Measurements from ENCODE around the gene ACER1.
A peak's percentile ranks its signal among the peaks of the same experiment; 100 is the strongest.
"Not testable (repeated sequence)": the region's sequence is repeated elsewhere in the genome, so short reads cannot be mapped to it uniquely, and the experiment has no call there.

ACER1 gene

DNA sequence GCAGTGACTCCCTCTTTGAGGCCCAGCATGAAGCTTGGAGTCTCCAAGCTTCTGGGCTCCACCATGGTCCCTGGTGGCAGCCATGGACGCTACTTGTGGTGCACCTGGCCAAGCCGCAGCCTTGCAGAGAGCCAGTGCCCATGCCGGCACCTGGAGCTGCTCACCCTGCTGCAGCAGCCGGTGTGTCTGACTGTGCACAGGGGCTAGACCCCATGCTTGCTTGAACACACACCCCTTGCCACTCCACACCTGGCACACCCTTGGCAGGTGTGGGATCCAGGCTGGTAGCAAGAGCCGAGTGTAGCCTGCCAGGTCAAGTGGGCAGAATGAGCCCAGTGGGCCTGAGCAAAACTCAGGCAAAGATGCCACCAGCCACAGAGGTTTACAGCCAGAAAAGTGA is 35.0 kb downstream of the ACER1 start:
- H3K4me3 ChIP-seq (ENCODE audit: insufficient read depth, low read depth, low read length, poor library complexity, severe bottlenecking) = no peak overlapping the region
- H3K9me3 ChIP-seq (ENCODE audit: control insufficient read depth, low read length) = no peaks in the 10 kb centered on the region
- DNase-seq = no peak
- H3K27ac ChIP-seq (ENCODE audit: insufficient read depth, low read length, poor library complexity, severe bottlenecking) = no peak overlapping the region
- H3K27me3 ChIP-seq (replicated peaks; ENCODE audit: control insufficient read depth, insufficient read depth, low read length, poor library complexity, severe bottlenecking) = no peaks in the 10 kb centered on the region
- no peaks in the 10 kb centered on the region for H3K4me1 ChIP-seq (ENCODE audit: control insufficient read depth, insufficient read depth, low read length, poor library complexity, severe bottlenecking)
- H3K36me3 ChIP-seq (ENCODE audit: control insufficient read depth, insufficient read depth, low read length) = no peaks in the 10 kb centered on the region

DNA sequence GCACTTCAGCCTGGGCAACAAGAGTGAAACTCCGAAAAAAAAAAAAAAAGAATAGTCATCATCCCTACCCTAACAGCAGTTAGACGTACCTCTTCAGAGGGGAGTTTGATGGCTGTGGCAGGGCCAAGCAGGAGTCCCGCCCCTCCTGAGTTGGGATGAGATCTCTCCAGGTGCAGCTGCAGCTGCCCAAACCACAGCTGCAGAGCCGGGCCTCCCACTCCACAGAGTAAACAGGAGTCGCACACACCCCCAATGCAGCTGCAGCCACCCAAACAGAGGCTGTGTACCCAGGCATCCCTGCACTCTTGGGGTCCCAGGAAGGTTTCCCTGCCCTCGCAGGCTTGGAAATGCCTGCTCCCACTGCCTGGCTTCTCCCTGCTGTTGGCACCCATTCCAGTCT is 36.2 kb downstream of the ACER1 start:
- Histone ChIP-seq H3K27ac (ENCODE audit: insufficient read depth, low read length, poor library complexity, severe bottlenecking) (no peak overlapping the region), H3K9me3 (ENCODE audit: control insufficient read depth, low read length) (peaks cover 10% of the 10 kb centered on the region), H3K27me3 (replicated peaks; ENCODE audit: control insufficient read depth, insufficient read depth, low read length, poor library complexity, severe bottlenecking) (no peaks in the 10 kb centered on the region), H3K36me3 (ENCODE audit: control insufficient read depth, insufficient read depth, low read length) (no peaks in the 10 kb centered on the region), H3K4me1 (ENCODE audit: control insufficient read depth, insufficient read depth, low read length, poor library complexity, severe bottlenecking) (no peaks in the 10 kb centered on the region), H3K4me3 (ENCODE audit: insufficient read depth, low read depth, low read length, poor library complexity, severe bottlenecking) (no peak overlapping the region)
- no peak for DNase-seq

DNA sequence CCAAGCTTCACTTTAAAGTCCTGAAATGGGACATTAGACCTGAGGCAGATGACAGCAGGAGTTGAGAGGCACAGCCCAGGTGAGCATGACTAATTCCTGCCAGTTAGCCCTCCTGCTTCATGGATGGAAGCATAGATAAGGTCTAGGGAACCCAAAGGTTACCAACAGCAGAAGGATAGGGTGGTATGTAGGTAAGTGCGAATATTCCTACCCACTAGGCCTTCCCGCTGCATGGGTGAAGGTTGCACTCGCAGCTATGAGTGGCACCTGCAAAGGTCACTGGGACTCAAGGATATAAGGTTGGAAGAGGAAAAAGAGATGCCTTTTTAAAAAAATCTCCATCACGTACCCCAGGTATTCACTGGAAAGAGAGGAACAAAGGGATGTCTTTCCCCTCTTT is 41.4 kb downstream of the ACER1 start:
- H3K36me3 ChIP-seq (ENCODE audit: control insufficient read depth, insufficient read depth, low read length) = no peaks in the 10 kb centered on the region
- H3K27ac ChIP-seq (ENCODE audit: insufficient read depth, low read length, poor library complexity, severe bottlenecking) = no peak overlapping the region
- H3K9me3 ChIP-seq (ENCODE audit: control insufficient read depth, low read length) = peaks cover 42% of the 10 kb centered on the region
- no peak overlapping the region for H3K4me3 ChIP-seq (ENCODE audit: insufficient read depth, low read depth, low read length, poor library complexity, severe bottlenecking)
- no peak for DNase-seq
- no peaks in the 10 kb centered on the region for H3K27me3 ChIP-seq (replicated peaks; ENCODE audit: control insufficient read depth, insufficient read depth, low read length, poor library complexity, severe bottlenecking)
- H3K4me1 ChIP-seq (ENCODE audit: control insufficient read depth, insufficient read depth, low read length, poor library complexity, severe bottlenecking) = no peaks in the 10 kb centered on the region

DNA sequence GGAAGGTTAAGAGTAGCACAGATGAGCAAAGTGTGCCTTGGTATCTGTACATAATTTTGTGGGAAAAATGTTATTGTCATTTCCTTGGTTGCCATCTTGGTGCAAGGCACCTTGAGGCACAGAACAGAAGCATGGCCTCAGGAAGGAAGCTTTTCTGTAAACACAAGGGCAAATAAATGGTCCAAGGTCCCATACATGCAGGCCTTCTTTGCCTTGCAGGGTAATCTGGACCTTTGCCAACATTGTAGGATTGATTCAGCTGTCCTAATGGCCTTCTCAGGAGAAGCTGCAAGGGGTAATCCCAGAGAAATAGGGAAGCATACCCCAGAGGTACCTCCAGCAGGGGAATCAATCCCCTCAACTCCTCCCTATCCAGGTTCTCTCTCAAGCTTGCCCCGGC is 44.7 kb downstream of the ACER1 start:
- H3K27me3 ChIP-seq (replicated peaks; ENCODE audit: control insufficient read depth, insufficient read depth, low read length, poor library complexity, severe bottlenecking) = no peaks in the 10 kb centered on the region
- H3K36me3 ChIP-seq (ENCODE audit: control insufficient read depth, insufficient read depth, low read length) = no peaks in the 10 kb centered on the region
- DNase-seq = no peak
- H3K4me1 ChIP-seq (ENCODE audit: control insufficient read depth, insufficient read depth, low read length, poor library complexity, severe bottlenecking) = no peaks in the 10 kb centered on the region
- H3K9me3 ChIP-seq (ENCODE audit: control insufficient read depth, low read length) = peaks cover 51% of the 10 kb centered on the region
- no peak overlapping the region for H3K4me3 ChIP-seq (ENCODE audit: insufficient read depth, low read depth, low read length, poor library complexity, severe bottlenecking)
- H3K27ac ChIP-seq (ENCODE audit: insufficient read depth, low read length, poor library complexity, severe bottlenecking) = no peak overlapping the region

DNA sequence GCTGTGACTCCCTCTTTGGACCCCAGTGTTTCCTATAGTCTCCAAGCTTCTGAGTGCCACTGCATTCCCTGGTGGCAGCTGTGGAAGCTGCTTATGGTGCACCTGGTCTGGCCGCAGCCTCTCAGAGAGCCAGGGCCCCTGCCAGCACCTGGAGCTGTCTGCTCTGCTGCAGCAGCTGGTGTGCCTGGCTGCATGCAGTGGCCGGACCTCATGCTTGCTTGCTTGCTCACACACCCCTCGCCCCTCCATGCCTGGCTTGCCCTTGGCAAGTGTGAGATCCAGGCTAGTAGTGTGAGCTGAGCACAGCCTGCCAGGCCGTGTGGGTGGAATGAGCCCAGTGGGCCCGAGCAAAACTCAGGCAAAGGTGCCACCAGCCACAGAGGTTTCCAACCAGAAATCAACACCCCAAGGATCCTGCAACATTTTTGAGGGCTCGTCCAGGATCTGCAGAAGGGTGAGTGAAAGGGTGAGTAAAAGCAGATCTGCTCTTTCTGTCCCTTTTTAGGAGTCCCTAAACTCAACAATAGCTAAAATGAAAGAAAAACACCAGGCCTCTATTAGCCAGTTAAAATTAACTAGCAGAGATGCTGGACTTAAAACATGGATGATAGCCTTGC is 46.0 kb downstream of the ACER1 start:
- Histone ChIP-seq H3K9me3 (ENCODE audit: control insufficient read depth, low read length) (peaks cover 42% of the 10 kb centered on the region), H3K36me3 (ENCODE audit: control insufficient read depth, insufficient read depth, low read length) (no peaks in the 10 kb centered on the region), H3K4me3 (ENCODE audit: insufficient read depth, low read depth, low read length, poor library complexity, severe bottlenecking) (no peak overlapping the region), H3K27ac (ENCODE audit: insufficient read depth, low read length, poor library complexity, severe bottlenecking) (no peak overlapping the region), H3K4me1 (ENCODE audit: control insufficient read depth, insufficient read depth, low read length, poor library complexity, severe bottlenecking) (no peaks in the 10 kb centered on the region), H3K27me3 (replicated peaks; ENCODE audit: control insufficient read depth, insufficient read depth, low read length, poor library complexity, severe bottlenecking) (no peaks in the 10 kb centered on the region)
- DNase-seq = no peak

DNA sequence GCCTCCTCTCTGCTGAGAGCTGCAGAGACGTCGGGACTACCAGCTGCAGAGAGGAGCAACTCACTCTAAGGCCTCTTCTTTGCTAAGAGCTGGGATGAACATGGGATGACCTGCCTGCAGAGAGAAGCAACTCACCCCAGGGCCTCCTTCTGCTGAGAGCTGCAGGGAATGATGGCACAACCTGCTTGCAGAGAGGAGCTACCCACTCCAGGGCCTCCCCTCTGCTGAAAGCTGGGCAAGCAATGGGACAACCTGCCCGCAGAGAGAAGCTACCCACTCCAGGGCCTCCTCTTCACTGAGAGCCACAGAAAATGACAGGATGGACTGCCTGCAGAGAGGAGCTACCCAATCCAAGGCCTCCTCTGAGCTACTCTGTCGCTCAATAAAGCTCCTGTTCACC is 46.7 kb downstream of the ACER1 start:
- no peak for DNase-seq
- no peaks in the 10 kb centered on the region for H3K27me3 ChIP-seq (replicated peaks; ENCODE audit: control insufficient read depth, insufficient read depth, low read length, poor library complexity, severe bottlenecking)
- no peaks in the 10 kb centered on the region for H3K36me3 ChIP-seq (ENCODE audit: control insufficient read depth, insufficient read depth, low read length)
- no peaks in the 10 kb centered on the region for H3K4me1 ChIP-seq (ENCODE audit: control insufficient read depth, insufficient read depth, low read length, poor library complexity, severe bottlenecking)
- H3K9me3 ChIP-seq (ENCODE audit: control insufficient read depth, low read length) = peaks cover 35% of the 10 kb centered on the region
- H3K27ac ChIP-seq (ENCODE audit: insufficient read depth, low read length, poor library complexity, severe bottlenecking) = no peak overlapping the region
- H3K4me3 ChIP-seq (ENCODE audit: insufficient read depth, low read depth, low read length, poor library complexity, severe bottlenecking) = no peak overlapping the region

DNA sequence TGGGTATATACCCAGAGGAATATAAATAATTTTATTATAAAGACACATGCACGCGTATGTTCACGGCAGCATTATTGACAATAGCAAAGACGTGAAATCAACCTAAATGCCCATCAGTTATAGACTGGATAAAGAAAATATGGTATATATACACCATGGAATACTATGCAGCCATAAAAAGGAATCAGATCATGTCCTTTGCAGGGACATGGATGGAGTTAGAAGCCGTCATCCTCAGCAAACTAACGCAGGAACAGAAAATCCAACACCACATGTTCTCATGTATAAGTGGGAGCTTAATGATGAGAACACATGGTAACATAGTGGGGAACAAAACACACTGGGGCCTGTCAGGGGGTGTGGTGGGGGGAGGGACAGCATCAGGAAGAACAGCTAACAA is 51.0 kb downstream of the ACER1 start:
- not testable (repeated sequence) for H3K27me3 ChIP-seq (replicated peaks; ENCODE audit: control insufficient read depth, insufficient read depth, low read length, poor library complexity, severe bottlenecking); H3K4me3 ChIP-seq (ENCODE audit: insufficient read depth, low read depth, low read length, poor library complexity, severe bottlenecking); DNase-seq; H3K27ac ChIP-seq (ENCODE audit: insufficient read depth, low read length, poor library complexity, severe bottlenecking); H3K36me3 ChIP-seq (ENCODE audit: control insufficient read depth, insufficient read depth, low read length); H3K4me1 ChIP-seq (ENCODE audit: control insufficient read depth, insufficient read depth, low read length, poor library complexity, severe bottlenecking)
- H3K9me3 ChIP-seq (ENCODE audit: control insufficient read depth, low read length) = peaks cover 12% of the 10 kb centered on the region

DNA sequence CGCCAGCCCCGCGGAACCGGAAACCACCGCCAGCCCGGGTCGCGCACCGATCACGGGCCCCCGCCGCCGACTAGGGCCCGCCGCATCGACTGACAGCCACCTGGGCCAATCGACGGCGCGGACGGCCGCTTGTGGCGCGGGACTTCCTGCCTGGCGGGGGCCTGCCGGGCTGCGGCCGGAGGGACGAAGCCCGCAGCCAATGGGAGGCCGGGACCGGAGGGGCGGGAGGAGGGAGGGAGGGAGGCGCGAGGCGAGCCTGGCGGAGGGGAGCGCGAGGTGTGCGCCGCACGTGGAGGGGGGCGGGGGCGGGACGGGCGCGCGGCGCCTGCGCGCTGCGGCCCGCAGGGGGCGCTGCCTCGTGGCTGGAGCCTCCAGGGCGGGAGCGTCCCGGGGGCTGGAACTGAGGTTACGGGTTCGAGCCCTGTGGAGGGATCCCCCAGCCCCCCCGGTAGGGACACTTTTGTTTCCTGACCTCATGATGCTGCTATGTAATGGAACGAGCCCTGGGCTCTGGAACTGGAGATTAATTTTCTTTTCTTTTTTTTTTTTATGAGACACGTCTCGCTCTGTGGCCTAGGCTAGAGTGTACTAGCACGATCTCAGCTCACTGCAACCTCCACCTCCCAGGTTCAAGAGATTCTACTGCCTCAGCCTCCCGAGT is 53.4 kb downstream of the ACER1 start, which contains the start of gene MLLT1:
MLLT1 (minus strand) TSS at position 45 of the 661 bp plus-strand sequence. CDS start 191 bp downstream, outside the sequence.
- Histone ChIP-seq H3K4me1 (ENCODE audit: control insufficient read depth, insufficient read depth, low read length, poor library complexity, severe bottlenecking) (peaks cover 9% of the 10 kb centered on the region), H3K4me3 (ENCODE audit: insufficient read depth, low read depth, low read length, poor library complexity, severe bottlenecking) (peak within 1 kb of the TSS; percentile 54), H3K36me3 (ENCODE audit: control insufficient read depth, insufficient read depth, low read length) (no peaks in the 10 kb centered on the region), H3K9me3 (ENCODE audit: control insufficient read depth, low read length) (no peaks in the 10 kb centered on the region), H3K27ac (ENCODE audit: insufficient read depth, low read length, poor library complexity, severe bottlenecking) (peak within 1 kb of the TSS; percentile 76), H3K27me3 (replicated peaks; ENCODE audit: control insufficient read depth, insufficient read depth, low read length, poor library complexity, severe bottlenecking) (no peaks in the 10 kb centered on the region)
- peak; percentile 89 to 92 (median 90) for DNase-seq

DNA sequence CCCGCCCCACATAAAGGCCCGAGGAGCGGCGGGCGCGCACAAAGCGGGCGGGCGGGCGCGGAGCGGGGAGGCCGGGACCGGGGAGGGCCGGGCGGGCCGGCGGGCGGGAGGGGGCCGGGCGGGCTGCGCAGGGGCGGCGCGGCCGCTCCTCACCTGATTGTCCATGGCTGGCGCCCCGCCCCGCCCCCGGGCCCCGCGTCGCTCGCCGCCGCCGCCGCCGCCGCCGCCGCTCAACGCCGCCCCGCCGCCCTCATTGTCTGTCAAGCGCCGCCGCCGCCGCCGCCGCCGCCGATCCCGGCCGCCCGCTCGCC is 53.8 kb downstream of the ACER1 start:
- H3K36me3 ChIP-seq (ENCODE audit: control insufficient read depth, insufficient read depth, low read length) = no peaks in the 10 kb centered on the region
- H3K27me3 ChIP-seq (replicated peaks; ENCODE audit: control insufficient read depth, insufficient read depth, low read length, poor library complexity, severe bottlenecking) = no peaks in the 10 kb centered on the region
- peak overlapping the region; percentile 54 for H3K4me3 ChIP-seq (ENCODE audit: insufficient read depth, low read depth, low read length, poor library complexity, severe bottlenecking)
- H3K4me1 ChIP-seq (ENCODE audit: control insufficient read depth, insufficient read depth, low read length, poor library complexity, severe bottlenecking) = peaks cover 9% of the 10 kb centered on the region
- DNase-seq = no peak
- H3K27ac ChIP-seq (ENCODE audit: insufficient read depth, low read length, poor library complexity, severe bottlenecking) = peak overlapping the region; percentile 76
- H3K9me3 ChIP-seq (ENCODE audit: control insufficient read depth, low read length) = no peaks in the 10 kb centered on the region

DNA sequence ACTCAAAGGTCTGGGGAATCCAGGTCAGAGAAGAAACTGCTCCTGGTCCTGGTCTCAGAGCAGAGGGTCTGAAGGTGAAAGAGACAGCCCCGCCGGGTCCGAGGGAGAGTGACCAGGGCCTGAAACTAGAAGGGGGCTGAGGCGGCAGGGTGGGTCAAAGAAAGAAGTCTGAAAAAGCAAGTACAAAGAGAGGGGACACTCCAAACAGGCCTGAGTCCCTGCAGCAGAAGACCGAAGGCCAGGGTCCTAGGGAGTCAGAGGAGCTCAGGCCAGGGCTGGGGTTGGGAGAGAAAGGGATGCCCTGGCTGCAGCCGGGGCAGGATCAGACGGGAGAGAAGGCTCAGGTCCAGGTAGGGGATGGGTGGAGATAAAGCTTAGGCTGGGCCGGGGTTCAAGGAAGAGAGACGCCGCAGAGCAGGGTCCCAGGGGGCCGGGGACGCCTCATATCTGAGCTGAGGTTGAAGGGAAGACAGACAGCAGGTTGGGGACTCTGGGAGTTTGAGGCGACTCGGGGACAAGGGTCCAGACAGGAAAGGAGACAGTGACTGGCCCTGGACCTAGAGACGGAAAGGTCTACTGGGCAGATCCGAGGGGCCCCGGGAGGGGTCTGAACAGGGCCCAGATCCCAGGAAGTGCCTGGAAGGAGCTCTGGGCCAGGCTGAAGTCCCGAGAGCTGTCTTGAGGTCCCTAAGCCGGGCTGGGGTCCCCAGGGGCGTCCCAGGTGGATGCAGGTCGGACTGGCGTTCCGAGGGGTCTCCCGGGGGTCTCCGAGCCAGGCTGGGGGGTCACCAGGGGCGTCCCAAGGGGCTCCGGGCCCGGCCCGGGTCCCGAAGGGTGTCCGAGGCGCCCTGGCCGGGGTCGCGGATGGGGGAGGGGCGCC is 54.4 kb downstream of the ACER1 start:
- H3K4me3 ChIP-seq (ENCODE audit: insufficient read depth, low read depth, low read length, poor library complexity, severe bottlenecking) = peak overlapping the region; percentile 54
- peak overlapping the region; percentile 76 for H3K27ac ChIP-seq (ENCODE audit: insufficient read depth, low read length, poor library complexity, severe bottlenecking)
- H3K36me3 ChIP-seq (ENCODE audit: control insufficient read depth, insufficient read depth, low read length) = no peaks in the 10 kb centered on the region
- DNase-seq = no peak
- H3K27me3 ChIP-seq (replicated peaks; ENCODE audit: control insufficient read depth, insufficient read depth, low read length, poor library complexity, severe bottlenecking) = no peaks in the 10 kb centered on the region
- peaks cover 9% of the 10 kb centered on the region for H3K4me1 ChIP-seq (ENCODE audit: control insufficient read depth, insufficient read depth, low read length, poor library complexity, severe bottlenecking)
- H3K9me3 ChIP-seq (ENCODE audit: control insufficient read depth, low read length) = no peaks in the 10 kb centered on the region
